SK-N-SH treated with all-trans-retinoic acid at 6 μM for 48 hours (cell line): ENCODE data around the gene PLA2G4B.

Source experiments
- ATAC-seq: fragments of 200-7000 bp; cut with Tn5 transposase; 3 replicates; pipeline ENCODE4 v1.9.1; 2020; ENCODE audit warnings: mild to moderate bottlenecking, moderate library complexity
- ARNTL ChIP-seq: fragments of 450-650 bp; formaldehyde crosslinking; IDR thresholded peaks from 2 replicates; pipeline ENCODE4 v1.5.0; 2020; ENCODE audit warnings: low read depth, mild to moderate bottlenecking, moderate library complexity, borderline replicate concordance
- BACH2 ChIP-seq: fragments of 250-450 bp; sonication (Bioruptor Pico); IDR thresholded peaks from 2 replicates; pipeline ENCODE4 v1.9.0; 2021; ENCODE audit warnings: mild to moderate bottlenecking, borderline replicate concordance
- CREB5 ChIP-seq: fragments of 250-450 bp; sonication (Bioruptor Pico); IDR thresholded peaks from 2 replicates; pipeline ENCODE4 v1.5.1; 2020; ENCODE audit warnings: low read depth, mild to moderate bottlenecking, moderate library complexity
- CSDC2 ChIP-seq: fragments of 250-450 bp; sonication (Bioruptor Pico); IDR thresholded peaks from 2 replicates; pipeline ENCODE4 v1.5.0; 2020; ENCODE audit warnings: mild to moderate bottlenecking, moderate library complexity
- ESRRG ChIP-seq: fragments of 250-450 bp; sonication (Bioruptor Pico); IDR thresholded peaks from 2 replicates; pipeline ENCODE4 v1.6.1; 2021; ENCODE audit warnings: mild to moderate bottlenecking
- GLIS3 ChIP-seq: fragments of 250-450 bp; sonication (Bioruptor Pico); IDR thresholded peaks from 2 replicates; pipeline ENCODE4 v1.5.0; 2020; ENCODE audit warnings: mild to moderate bottlenecking, moderate library complexity
- ISL1 ChIP-seq: fragments of 250-450 bp; sonication (Bioruptor Pico); IDR thresholded peaks from 2 replicates; pipeline ENCODE4 v2.1.2; 2022; ENCODE audit warnings: mild to moderate bottlenecking, moderate library complexity
- POU6F1 ChIP-seq: fragments of 250-450 bp; sonication (Bioruptor Pico); IDR thresholded peaks from 2 replicates; pipeline ENCODE4 v1.8.0; 2021; ENCODE audit warnings: low read depth, mild to moderate bottlenecking, moderate library complexity, borderline replicate concordance
- PPARA ChIP-seq: fragments of 250-450 bp; sonication (Bioruptor Pico); IDR thresholded peaks from 2 replicates; pipeline ENCODE4 v1.5.0; 2020; ENCODE audit warnings: mild to moderate bottlenecking, borderline replicate concordance
- RARB ChIP-seq: fragments of 250-450 bp; sonication (Bioruptor Pico); IDR thresholded peaks from 2 replicates; pipeline ENCODE4 v1.8.0; 2021; ENCODE audit warnings: mild to moderate bottlenecking, moderate library complexity
- SNAI2 ChIP-seq: fragments of 250-450 bp; sonication (Bioruptor Pico); IDR thresholded peaks from 2 replicates; pipeline ENCODE4 v1.5.0; 2020; ENCODE audit warnings: mild to moderate bottlenecking, moderate library complexity
- TCF4 ChIP-seq: fragments of 250-450 bp; sonication (Bioruptor Pico); IDR thresholded peaks from 2 replicates; pipeline ENCODE4 v1.8.0; 2021; ENCODE audit warnings: mild to moderate bottlenecking, moderate library complexity, borderline replicate concordance
- TOX ChIP-seq: fragments of 250-450 bp; sonication (Bioruptor Pico); IDR thresholded peaks from 2 replicates; pipeline ENCODE4 v1.8.0; 2021; ENCODE audit warnings: mild to moderate bottlenecking, moderate library complexity, borderline replicate concordance
- ZC3H10 ChIP-seq: fragments of 250-450 bp; sonication (Bioruptor Pico); IDR thresholded peaks from 2 replicates; pipeline ENCODE4 v1.5.1; 2021; ENCODE audit warnings: mild to moderate bottlenecking, moderate library complexity
- ZFP3 ChIP-seq: fragments of 250-450 bp; sonication (Bioruptor Pico); IDR thresholded peaks from 2 replicates; pipeline ENCODE4 v1.5.0; 2020; ENCODE audit warnings: mild to moderate bottlenecking, moderate library complexity
- ZNF565 ChIP-seq: fragments of 450-650 bp; formaldehyde crosslinking; conservative IDR thresholded peaks from 2 replicates; pipeline ENCODE4 v1.5.0; 2020; ENCODE audit warnings: low read depth, mild to moderate bottlenecking, moderate library complexity
- ZNF70 ChIP-seq: fragments of 450-650 bp; formaldehyde crosslinking; IDR thresholded peaks from 2 replicates; pipeline ENCODE4 v1.5.0; 2020; ENCODE audit warnings: mild to moderate bottlenecking, moderate library complexity
- ZNF8 ChIP-seq: fragments of 450-650 bp; formaldehyde crosslinking; IDR thresholded peaks from 2 replicates; pipeline ENCODE4 v1.5.0; 2020; ENCODE audit warnings: mild to moderate bottlenecking, moderate library complexity
- TF ChIP-seq, protein P1 (sequence below): fragments of 250-450 bp; sonication (Bioruptor Pico); IDR thresholded peaks from 2 replicates; pipeline ENCODE4 v1.5.0; 2020; ENCODE audit warnings: mild to moderate bottlenecking, moderate library complexity
- TF ChIP-seq, protein P2 (sequence below): fragments of 250-450 bp; sonication (Bioruptor Pico); IDR thresholded peaks from 2 replicates; pipeline ENCODE4 v1.8.0; 2020; ENCODE audit warnings: mild to moderate bottlenecking, moderate library complexity, borderline replicate concordance
- TF ChIP-seq, protein P3 (sequence below): fragments of 250-450 bp; sonication (Bioruptor Pico); IDR thresholded peaks from 2 replicates; pipeline ENCODE4 v1.5.1; 2021; ENCODE audit warnings: mild to moderate bottlenecking, moderate library complexity

Gene PLA2G4B

GRCh38 chr15:41886741-41887140 is 48.1 kb downstream of the PLA2G4B start (continued):
- TF ChIP-seq, protein P1, sequence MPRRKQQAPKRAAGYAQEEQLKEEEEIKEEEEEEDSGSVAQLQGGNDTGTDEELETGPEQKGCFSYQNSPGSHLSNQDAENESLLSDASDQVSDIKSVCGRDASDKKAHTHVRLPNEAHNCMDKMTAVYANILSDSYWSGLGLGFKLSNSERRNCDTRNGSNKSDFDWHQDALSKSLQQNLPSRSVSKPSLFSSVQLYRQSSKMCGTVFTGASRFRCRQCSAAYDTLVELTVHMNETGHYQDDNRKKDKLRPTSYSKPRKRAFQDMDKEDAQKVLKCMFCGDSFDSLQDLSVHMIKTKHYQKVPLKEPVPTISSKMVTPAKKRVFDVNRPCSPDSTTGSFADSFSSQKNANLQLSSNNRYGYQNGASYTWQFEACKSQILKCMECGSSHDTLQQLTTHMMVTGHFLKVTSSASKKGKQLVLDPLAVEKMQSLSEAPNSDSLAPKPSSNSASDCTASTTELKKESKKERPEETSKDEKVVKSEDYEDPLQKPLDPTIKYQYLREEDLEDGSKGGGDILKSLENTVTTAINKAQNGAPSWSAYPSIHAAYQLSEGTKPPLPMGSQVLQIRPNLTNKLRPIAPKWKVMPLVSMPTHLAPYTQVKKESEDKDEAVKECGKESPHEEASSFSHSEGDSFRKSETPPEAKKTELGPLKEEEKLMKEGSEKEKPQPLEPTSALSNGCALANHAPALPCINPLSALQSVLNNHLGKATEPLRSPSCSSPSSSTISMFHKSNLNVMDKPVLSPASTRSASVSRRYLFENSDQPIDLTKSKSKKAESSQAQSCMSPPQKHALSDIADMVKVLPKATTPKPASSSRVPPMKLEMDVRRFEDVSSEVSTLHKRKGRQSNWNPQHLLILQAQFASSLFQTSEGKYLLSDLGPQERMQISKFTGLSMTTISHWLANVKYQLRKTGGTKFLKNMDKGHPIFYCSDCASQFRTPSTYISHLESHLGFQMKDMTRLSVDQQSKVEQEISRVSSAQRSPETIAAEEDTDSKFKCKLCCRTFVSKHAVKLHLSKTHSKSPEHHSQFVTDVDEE: no peak
- no peak for TF ChIP-seq ESRRG (CRISPR knock-in tag)
- TF ChIP-seq ARNTL (CRISPR knock-in tag): no peak
- no peak for TF ChIP-seq CREB5 (CRISPR knock-in tag)
- no peak for TF ChIP-seq CSDC2 (CRISPR knock-in tag)
- no peak for TF ChIP-seq ZNF8 (CRISPR knock-in tag)
- TF ChIP-seq PPARA (CRISPR knock-in tag): no peak
- TF ChIP-seq, protein P2, sequence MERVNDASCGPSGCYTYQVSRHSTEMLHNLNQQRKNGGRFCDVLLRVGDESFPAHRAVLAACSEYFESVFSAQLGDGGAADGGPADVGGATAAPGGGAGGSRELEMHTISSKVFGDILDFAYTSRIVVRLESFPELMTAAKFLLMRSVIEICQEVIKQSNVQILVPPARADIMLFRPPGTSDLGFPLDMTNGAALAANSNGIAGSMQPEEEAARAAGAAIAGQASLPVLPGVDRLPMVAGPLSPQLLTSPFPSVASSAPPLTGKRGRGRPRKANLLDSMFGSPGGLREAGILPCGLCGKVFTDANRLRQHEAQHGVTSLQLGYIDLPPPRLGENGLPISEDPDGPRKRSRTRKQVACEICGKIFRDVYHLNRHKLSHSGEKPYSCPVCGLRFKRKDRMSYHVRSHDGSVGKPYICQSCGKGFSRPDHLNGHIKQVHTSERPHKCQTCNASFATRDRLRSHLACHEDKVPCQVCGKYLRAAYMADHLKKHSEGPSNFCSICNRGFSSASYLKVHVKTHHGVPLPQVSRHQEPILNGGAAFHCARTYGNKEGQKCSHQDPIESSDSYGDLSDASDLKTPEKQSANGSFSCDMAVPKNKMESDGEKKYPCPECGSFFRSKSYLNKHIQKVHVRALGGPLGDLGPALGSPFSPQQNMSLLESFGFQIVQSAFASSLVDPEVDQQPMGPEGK (CRISPR knock-in tag): no peak
- TF ChIP-seq ZC3H10 (CRISPR knock-in tag): no peak
- no peak for TF ChIP-seq BACH2 (CRISPR knock-in tag)

GRCh38 chr15:41887161-41887560 is 48.5 kb downstream of the PLA2G4B start:
- TF ChIP-seq, protein P3, sequence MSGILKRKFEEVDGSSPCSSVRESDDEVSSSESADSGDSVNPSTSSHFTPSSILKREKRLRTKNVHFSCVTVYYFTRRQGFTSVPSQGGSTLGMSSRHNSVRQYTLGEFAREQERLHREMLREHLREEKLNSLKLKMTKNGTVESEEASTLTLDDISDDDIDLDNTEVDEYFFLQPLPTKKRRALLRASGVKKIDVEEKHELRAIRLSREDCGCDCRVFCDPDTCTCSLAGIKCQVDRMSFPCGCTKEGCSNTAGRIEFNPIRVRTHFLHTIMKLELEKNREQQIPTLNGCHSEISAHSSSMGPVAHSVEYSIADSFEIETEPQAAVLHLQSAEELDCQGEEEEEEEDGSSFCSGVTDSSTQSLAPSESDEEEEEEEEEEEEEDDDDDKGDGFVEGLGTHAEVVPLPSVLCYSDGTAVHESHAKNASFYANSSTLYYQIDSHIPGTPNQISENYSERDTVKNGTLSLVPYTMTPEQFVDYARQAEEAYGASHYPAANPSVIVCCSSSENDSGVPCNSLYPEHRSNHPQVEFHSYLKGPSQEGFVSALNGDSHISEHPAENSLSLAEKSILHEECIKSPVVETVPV: no peak
- TF ChIP-seq ISL1 (CRISPR knock-in tag): no peak
- TF ChIP-seq, all 23 proteins: peak for 0
- no peak for ATAC-seq

- TF ChIP-seq SNAI2: no peak
- no peak for TF ChIP-seq ESRRG (CRISPR knock-in tag)
- TF ChIP-seq, protein P1: no peak
- no peak for TF ChIP-seq PPARA (CRISPR knock-in tag)
- no peak for TF ChIP-seq CREB5 (CRISPR knock-in tag)
- no peak for TF ChIP-seq RARB (CRISPR knock-in tag)
- TF ChIP-seq ARNTL (CRISPR knock-in tag): no peak
- no peak for TF ChIP-seq ZNF565
- no peak for TF ChIP-seq POU6F1 (CRISPR knock-in tag)
- TF ChIP-seq, protein P3: no peak
- TF ChIP-seq BACH2 (CRISPR knock-in tag): no peak
- no peak for TF ChIP-seq GLIS3
- no peak for TF ChIP-seq ZFP3
- TF ChIP-seq TOX (CRISPR knock-in tag): no peak
- no peak for TF ChIP-seq ZNF70
- no peak for TF ChIP-seq ZC3H10 (CRISPR knock-in tag)
- TF ChIP-seq TCF4 (CRISPR knock-in tag): no peak
- TF ChIP-seq ZNF8 (CRISPR knock-in tag): no peak
- no peak for ATAC-seq
Measured at GRCh38 chr15:41887893-41888292, 49.2 kb downstream of the PLA2G4B start.
